BJ (cell line): ENCODE measurements around the gene JOSD2. TPM values are rescaled to one million over a fixed set of nuclear protein-coding genes. Genes with fewer than 3 reads are reported as not detected.

ENCODE experiments used
- CTCF ChIA-PET: fragments of 350-600 bp; formaldehyde crosslinking; extraction: SDS; loops from one replicate; lab custom pipeline; 2021; ENCODE audit warnings: antibody characterized with exemption, inconsistent platforms; lab: Yijun Ruan, JAX
- POLR2A ChIA-PET: fragments of 300-600 bp; sonication (Branson Sonifier 250); formaldehyde crosslinking; extraction: SDS; loops from one replicate; lab custom pipeline; 2021; ENCODE audit warnings: antibody characterized with exemption; lab: Charles Lee
- DNase-seq: peaks from one replicate; pipeline ENCODE4 v3.0.0-alpha.2; 2011; ENCODE audit warnings: low read depth
- H3K27me3 ChIP-seq: 2 replicates; pipeline ENCODE4 v1.6.0; 2011; ENCODE audit warnings: low read length; ENCODE audit not compliant: control insufficient read depth, insufficient read depth
- H3K36me3 ChIP-seq: 2 replicates; pipeline ENCODE4 v1.5.1; 2011; ENCODE audit warnings: low read length; ENCODE audit not compliant: control insufficient read depth, insufficient read depth
- H3K4me3 ChIP-seq: 2 replicates; pipeline ENCODE4 v1.5.1; 2011; ENCODE audit warnings: low read depth, mild to moderate bottlenecking, control low read depth, low read length
- polyA plus RNA-seq: library from polyadenylated mRNA; depleted of rRNA; stranded (reverse); fragments of >200 nt; gene quantifications from 2 replicates; pipeline ENCODE4 v1.2.3, GENCODE V29; 2011
- TF ChIP-seq, protein P1 (sequence below): IDR thresholded peaks from 2 replicates; pipeline ENCODE4 v1.5.1; 2011; ENCODE audit warnings: low read depth, mild to moderate bottlenecking, control low read depth, inconsistent platforms, low read length, moderate library complexity; ENCODE audit not compliant: insufficient read depth

The JOSD2 gene
- polyA plus RNA-seq, 1 experiment = 44.9 TPM

DNA sequence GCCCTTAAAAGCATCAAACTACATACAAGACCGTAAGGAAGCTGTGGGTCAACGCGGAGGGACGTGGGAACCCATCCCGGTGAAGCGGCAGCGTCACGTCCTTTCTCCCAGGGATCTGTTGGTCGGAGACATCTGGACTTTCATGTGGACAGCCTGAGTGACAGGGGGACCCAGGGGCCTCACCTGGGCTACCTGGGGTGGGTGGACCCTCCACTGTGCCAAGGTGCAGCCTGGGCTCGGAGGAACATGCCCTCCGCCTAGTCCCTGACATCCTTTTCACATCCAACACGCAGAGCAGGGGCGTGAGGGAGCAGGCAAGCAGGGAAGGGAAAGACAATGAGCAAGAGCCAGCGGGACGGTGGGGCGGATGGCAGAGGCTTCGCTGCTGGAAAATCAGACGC is 20.6 kb downstream of the JOSD2 start:
- H3K36me3 ChIP-seq = peaks cover under 1% of the 10 kb centered on the region; the same call in 1 of the 2 replicates
- CTCF ChIA-PET = no interaction called here
- H3K27me3 ChIP-seq = peaks cover 23% of the 10 kb centered on the region
- TF ChIP-seq, protein P1, sequence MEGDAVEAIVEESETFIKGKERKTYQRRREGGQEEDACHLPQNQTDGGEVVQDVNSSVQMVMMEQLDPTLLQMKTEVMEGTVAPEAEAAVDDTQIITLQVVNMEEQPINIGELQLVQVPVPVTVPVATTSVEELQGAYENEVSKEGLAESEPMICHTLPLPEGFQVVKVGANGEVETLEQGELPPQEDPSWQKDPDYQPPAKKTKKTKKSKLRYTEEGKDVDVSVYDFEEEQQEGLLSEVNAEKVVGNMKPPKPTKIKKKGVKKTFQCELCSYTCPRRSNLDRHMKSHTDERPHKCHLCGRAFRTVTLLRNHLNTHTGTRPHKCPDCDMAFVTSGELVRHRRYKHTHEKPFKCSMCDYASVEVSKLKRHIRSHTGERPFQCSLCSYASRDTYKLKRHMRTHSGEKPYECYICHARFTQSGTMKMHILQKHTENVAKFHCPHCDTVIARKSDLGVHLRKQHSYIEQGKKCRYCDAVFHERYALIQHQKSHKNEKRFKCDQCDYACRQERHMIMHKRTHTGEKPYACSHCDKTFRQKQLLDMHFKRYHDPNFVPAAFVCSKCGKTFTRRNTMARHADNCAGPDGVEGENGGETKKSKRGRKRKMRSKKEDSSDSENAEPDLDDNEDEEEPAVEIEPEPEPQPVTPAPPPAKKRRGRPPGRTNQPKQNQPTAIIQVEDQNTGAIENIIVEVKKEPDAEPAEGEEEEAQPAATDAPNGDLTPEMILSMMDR = no peak
- POLR2A ChIA-PET = no interaction called here
- no peak overlapping the region for H3K4me3 ChIP-seq
- DNase-seq = no peak

GRCh38 chr19:50489461-50490011 is 21.5 kb downstream of the JOSD2 start:
- peaks cover 23% of the 10 kb centered on the region for H3K27me3 ChIP-seq
- POLR2A ChIA-PET = no interaction called here
- H3K4me3 ChIP-seq = no peak overlapping the region
- TF ChIP-seq, protein P1 = no peak
- DNase-seq = no peak
- peaks cover 3% of the 10 kb centered on the region for H3K36me3 ChIP-seq
- CTCF ChIA-PET = interaction anchor here (0.6 kb wide), 1 partner anchor 251 kb away, joined by 3 read pairs; no protein-coding TSS in a partner anchor

- no peak for DNase-seq
- ChIA-PET CTCF (interaction anchor here (0.9 kb wide), 1 partner anchor 9 kb away, joined by 3 read pairs; no protein-coding TSS in a partner anchor), POLR2A (interaction anchor here (0.6 kb wide), 1 partner anchor 78 kb away, joined by 5 read pairs; no protein-coding TSS in a partner anchor)
- Histone ChIP-seq H3K4me3 (no peak overlapping the region), H3K27me3 (peaks cover 23% of the 10 kb centered on the region), H3K36me3 (peaks cover 3% of the 10 kb centered on the region)
- TF ChIP-seq, protein P1 = no peak
Measured at GRCh38 chr19:50488389-50489194, 22.4 kb downstream of the JOSD2 start.

- Histone ChIP-seq H3K4me3 (no peak overlapping the region), H3K36me3 (peaks cover 10% of the 10 kb centered on the region), H3K27me3 (peaks cover 16% of the 10 kb centered on the region)
- no peak for DNase-seq
- POLR2A ChIA-PET = no interaction called here
- CTCF ChIA-PET = interaction anchor here (0.9 kb wide), 1 partner anchor 21 kb away, joined by 3 read pairs; no protein-coding TSS in a partner anchor
- TF ChIP-seq, protein P1 = peak; percentile 50
Measured at GRCh38 chr19:50486823-50487515, 24.0 kb downstream of the JOSD2 start.
